ENCODE data around the gene NCAM1.

Gene NCAM1

GRCh38 chr11:113172382-113172951 lies 211.2 kb downstream of the NCAM1 start:
- 86 to 96% methylated on average over 4 to 5 of the region's 6 CpGs for WGBS, 2 experiments (ENCODE audit: insufficient coverage in 2 of 2)
- Histone ChIP-seq H3K4me3 (ENCODE audit: extremely low read depth, insufficient read depth, low read length, poor library complexity, severe bottlenecking) (no peak overlapping the region), H3K36me3 (ENCODE audit: control insufficient read depth, insufficient read depth, low read length) (no peaks in the 10 kb centered on the region), H3K9me3 (ENCODE audit: control insufficient read depth, low read length) (no peaks in the 10 kb centered on the region), H3K4me1 (ENCODE audit: control insufficient read depth, insufficient read depth, low read length, poor library complexity, severe bottlenecking) (no peaks in the 10 kb centered on the region), H3K27ac (ENCODE audit: low read depth, low read length, severe bottlenecking) (no peak overlapping the region)

- 100% methylated on average over 2 of the region's 4 CpGs for WGBS, 2 experiments (ENCODE audit: insufficient coverage in 2 of 2)
These were observed 211.9 kb downstream of the NCAM1 start for GRCh38 chr11:113173126-113173525.

GRCh38 chr11:113174882-113175281 lies 213.7 kb downstream of the NCAM1 start:
- Histone ChIP-seq H3K27ac (ENCODE audit: low read depth, low read length, severe bottlenecking) (no peak overlapping the region), H3K36me3 (ENCODE audit: control insufficient read depth, insufficient read depth, low read length) (no peaks in the 10 kb centered on the region), H3K4me1 (ENCODE audit: control insufficient read depth, insufficient read depth, low read length, poor library complexity, severe bottlenecking) (no peaks in the 10 kb centered on the region), H3K4me3 (ENCODE audit: extremely low read depth, insufficient read depth, low read length, poor library complexity, severe bottlenecking) (no peak overlapping the region), H3K9me3 (ENCODE audit: control insufficient read depth, low read length) (no peaks in the 10 kb centered on the region)
- WGBS, 2 experiments (ENCODE audit: insufficient coverage in 2 of 2), result 100% methylated on average over 1 of the region's 1 CpG

More at GRCh38 chr11:113173126-113173525, 211.9 kb downstream of the NCAM1 start:
- Histone ChIP-seq H3K4me1 (ENCODE audit: control insufficient read depth, insufficient read depth, low read length, poor library complexity, severe bottlenecking) (no peaks in the 10 kb centered on the region), H3K4me3 (ENCODE audit: extremely low read depth, insufficient read depth, low read length, poor library complexity, severe bottlenecking) (no peak overlapping the region), H3K9me3 (ENCODE audit: control insufficient read depth, low read length) (no peaks in the 10 kb centered on the region), H3K27ac (ENCODE audit: low read depth, low read length, severe bottlenecking) (no peak overlapping the region), H3K36me3 (ENCODE audit: control insufficient read depth, insufficient read depth, low read length) (no peaks in the 10 kb centered on the region)

GRCh38 chr11:113176599-113177360 lies 215.6 kb downstream of the NCAM1 start:
- Histone ChIP-seq H3K9me3 (ENCODE audit: control insufficient read depth, low read length) (no peaks in the 10 kb centered on the region), H3K4me3 (ENCODE audit: extremely low read depth, insufficient read depth, low read length, poor library complexity, severe bottlenecking) (no peak overlapping the region), H3K4me1 (ENCODE audit: control insufficient read depth, insufficient read depth, low read length, poor library complexity, severe bottlenecking) (no peaks in the 10 kb centered on the region), H3K27ac (ENCODE audit: low read depth, low read length, severe bottlenecking) (peak overlapping the region; percentile 8), H3K36me3 (ENCODE audit: control insufficient read depth, insufficient read depth, low read length) (no peaks in the 10 kb centered on the region)

GRCh38 chr11:113177671-113178070 lies 216.5 kb downstream of the NCAM1 start:
- Histone ChIP-seq H3K4me1 (ENCODE audit: control insufficient read depth, insufficient read depth, low read length, poor library complexity, severe bottlenecking) (no peaks in the 10 kb centered on the region), H3K9me3 (ENCODE audit: control insufficient read depth, low read length) (no peaks in the 10 kb centered on the region), H3K27ac (ENCODE audit: low read depth, low read length, severe bottlenecking) (no peak overlapping the region), H3K36me3 (ENCODE audit: control insufficient read depth, insufficient read depth, low read length) (no peaks in the 10 kb centered on the region), H3K4me3 (ENCODE audit: extremely low read depth, insufficient read depth, low read length, poor library complexity, severe bottlenecking) (no peak overlapping the region)
- WGBS, 2 experiments (ENCODE audit: insufficient coverage in 2 of 2), result 64 to 75% methylated on average over 2 to 3 of the region's 5 CpGs

- Histone ChIP-seq H3K27ac (ENCODE audit: low read depth, low read length, severe bottlenecking) (no peak overlapping the region), H3K36me3 (ENCODE audit: control insufficient read depth, insufficient read depth, low read length) (no peaks in the 10 kb centered on the region), H3K4me3 (ENCODE audit: extremely low read depth, insufficient read depth, low read length, poor library complexity, severe bottlenecking) (no peak overlapping the region), H3K9me3 (ENCODE audit: control insufficient read depth, low read length) (no peaks in the 10 kb centered on the region), H3K4me1 (ENCODE audit: control insufficient read depth, insufficient read depth, low read length, poor library complexity, severe bottlenecking) (no peaks in the 10 kb centered on the region)
- WGBS, 2 experiments (ENCODE audit: insufficient coverage in 2 of 2), result 82 to 88% methylated on average over 9 of the region's 10 CpGs
These were observed 217.3 kb downstream of the NCAM1 start for GRCh38 chr11:113178381-113179070.

- Histone ChIP-seq H3K36me3 (ENCODE audit: control insufficient read depth, insufficient read depth, low read length) (no peaks in the 10 kb centered on the region), H3K27ac (ENCODE audit: low read depth, low read length, severe bottlenecking) (no peak overlapping the region), H3K4me1 (ENCODE audit: control insufficient read depth, insufficient read depth, low read length, poor library complexity, severe bottlenecking) (peaks cover 5% of the 10 kb centered on the region), H3K4me3 (ENCODE audit: extremely low read depth, insufficient read depth, low read length, poor library complexity, severe bottlenecking) (no peak overlapping the region), H3K9me3 (ENCODE audit: control insufficient read depth, low read length) (no peaks in the 10 kb centered on the region)
- WGBS, 2 experiments (ENCODE audit: insufficient coverage in 2 of 2), result 80% methylated on average over 1 to 2 of the region's 2 CpGs
These were observed 218.0 kb downstream of the NCAM1 start for GRCh38 chr11:113179181-113179704.

GRCh38 chr11:113181094-113181493 lies 219.9 kb downstream of the NCAM1 start:
- Histone ChIP-seq H3K4me3 (ENCODE audit: extremely low read depth, insufficient read depth, low read length, poor library complexity, severe bottlenecking) (no peak overlapping the region), H3K36me3 (ENCODE audit: control insufficient read depth, insufficient read depth, low read length) (no peaks in the 10 kb centered on the region), H3K9me3 (ENCODE audit: control insufficient read depth, low read length) (no peaks in the 10 kb centered on the region), H3K4me1 (ENCODE audit: control insufficient read depth, insufficient read depth, low read length, poor library complexity, severe bottlenecking) (peaks cover 7% of the 10 kb centered on the region), H3K27ac (ENCODE audit: low read depth, low read length, severe bottlenecking) (no peak overlapping the region)
- WGBS, 2 experiments (ENCODE audit: insufficient coverage in 2 of 2), result 92 to 96% methylated on average over 4 to 5 of the region's 5 CpGs

GRCh38 chr11:113182288-113182687 lies 221.1 kb downstream of the NCAM1 start:
- H3K9me3 ChIP-seq (ENCODE audit: control insufficient read depth, low read length), result no peaks in the 10 kb centered on the region
- WGBS, 2 experiments (ENCODE audit: insufficient coverage in 2 of 2), result 88 to 97% methylated on average over 4 of the region's 6 CpGs

GRCh38 chr11:113184498-113184897 lies 223.3 kb downstream of the NCAM1 start:
- Histone ChIP-seq H3K4me1 (ENCODE audit: control insufficient read depth, insufficient read depth, low read length, poor library complexity, severe bottlenecking) (peaks cover 7% of the 10 kb centered on the region), H3K27ac (ENCODE audit: low read depth, low read length, severe bottlenecking) (no peak overlapping the region)
- WGBS, 2 experiments (ENCODE audit: insufficient coverage in 2 of 2), result 50 to 62% methylated on average over 2 to 3 of the region's 5 CpGs

More at GRCh38 chr11:113182288-113182687, 221.1 kb downstream of the NCAM1 start:
- Histone ChIP-seq H3K27ac (ENCODE audit: low read depth, low read length, severe bottlenecking) (no peak overlapping the region), H3K36me3 (ENCODE audit: control insufficient read depth, insufficient read depth, low read length) (no peaks in the 10 kb centered on the region), H3K4me3 (ENCODE audit: extremely low read depth, insufficient read depth, low read length, poor library complexity, severe bottlenecking) (no peak overlapping the region), H3K4me1 (ENCODE audit: control insufficient read depth, insufficient read depth, low read length, poor library complexity, severe bottlenecking) (peaks cover 7% of the 10 kb centered on the region)

More at GRCh38 chr11:113184498-113184897, 223.3 kb downstream of the NCAM1 start:
- Histone ChIP-seq H3K9me3 (ENCODE audit: control insufficient read depth, low read length) (no peaks in the 10 kb centered on the region), H3K36me3 (ENCODE audit: control insufficient read depth, insufficient read depth, low read length) (no peaks in the 10 kb centered on the region), H3K4me3 (ENCODE audit: extremely low read depth, insufficient read depth, low read length, poor library complexity, severe bottlenecking) (no peak overlapping the region)
